Osteocyte (in vitro differentiated cells): ENCODE results near the gene SLC13A3. TPM values are rescaled to one million over a fixed set of nuclear protein-coding genes. Genes with fewer than 3 reads are reported as not detected.

Experiments
- DNase-seq: peaks from one replicate; pipeline ENCODE4 v3.0.0; 2021; ENCODE audit warnings: mixed read lengths; ENCODE audit not compliant: unreplicated experiment; ENCODE audit errors: extremely low spot score
- H3K27ac Mint-ChIP-seq: one replicate; pipeline ENCODE4 v1.8.0; 2021; ENCODE audit warnings: mild to moderate bottlenecking, mixed read lengths; ENCODE audit not compliant: unreplicated experiment
- H3K27me3 Mint-ChIP-seq: one replicate; pipeline ENCODE4 v1.8.0; 2021; ENCODE audit warnings: mixed read lengths; ENCODE audit not compliant: unreplicated experiment
- H3K36me3 Mint-ChIP-seq: one replicate; pipeline ENCODE4 v1.8.0; 2021; ENCODE audit warnings: mixed read lengths; ENCODE audit not compliant: unreplicated experiment
- H3K4me1 Mint-ChIP-seq: one replicate; pipeline ENCODE4 v1.8.0; 2021; ENCODE audit warnings: mixed read lengths; ENCODE audit not compliant: unreplicated experiment
- H3K4me3 Mint-ChIP-seq: one replicate; pipeline ENCODE4 v1.8.0; 2021; ENCODE audit warnings: mild to moderate bottlenecking, moderate library complexity, mixed read lengths; ENCODE audit not compliant: unreplicated experiment
- H3K9me3 Mint-ChIP-seq: one replicate; pipeline ENCODE4 v1.8.0; 2021; ENCODE audit warnings: mixed read lengths; ENCODE audit not compliant: unreplicated experiment
- total RNA-seq: library from RNA; stranded (reverse); gene quantifications from 2 replicates; pipeline ENCODE4 v1.2.1, GENCODE V29; 2021
- TF ChIP-seq, protein P1 (sequence below): fragments of 200-600 bp; sonication (generic); IDR thresholded peaks from 2 replicates; pipeline ENCODE4 v1.5.0; 2021; ENCODE audit warnings: antibody characterized with exemption, mild to moderate bottlenecking, moderate library complexity

The SLC13A3 gene
- total RNA-seq, 1 donor from 2014 or later = 1.8 TPM

- Mint-ChIP-seq H3K27me3 (peaks cover 8% of the 10 kb centered on the region), H3K27ac (no peak overlapping the region)
Observed at GRCh38 chr20:46640044-46640443, 11.2 kb downstream of the SLC13A3 start.

DNA sequence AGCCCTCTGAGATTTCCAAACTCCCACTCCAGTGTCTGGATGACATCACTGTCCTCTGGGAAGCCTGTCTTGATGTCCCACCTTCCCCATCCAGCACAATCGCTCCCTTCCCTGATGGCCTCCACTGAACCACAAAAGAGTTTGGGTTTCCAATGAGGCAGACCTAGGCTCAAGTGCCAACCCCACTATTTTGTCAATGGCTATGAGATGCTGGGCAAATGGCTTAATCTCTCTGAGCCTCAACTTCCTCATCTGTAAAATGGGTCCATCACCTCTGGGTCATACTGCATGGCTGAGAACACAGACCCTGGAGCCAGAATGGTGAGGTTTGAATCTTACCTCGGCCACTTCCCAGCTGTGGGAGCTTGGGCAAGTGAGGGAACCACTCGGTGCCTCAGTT, 11.7 kb downstream of the SLC13A3 start:
- Mint-ChIP-seq H3K4me1 (peaks cover 3% of the 10 kb centered on the region), H3K4me3 (no peak overlapping the region), H3K36me3 (no peaks in the 10 kb centered on the region), H3K27ac (no peak overlapping the region), H3K27me3 (peaks cover 8% of the 10 kb centered on the region), H3K9me3 (no peaks in the 10 kb centered on the region)
- TF ChIP-seq, protein P1, sequence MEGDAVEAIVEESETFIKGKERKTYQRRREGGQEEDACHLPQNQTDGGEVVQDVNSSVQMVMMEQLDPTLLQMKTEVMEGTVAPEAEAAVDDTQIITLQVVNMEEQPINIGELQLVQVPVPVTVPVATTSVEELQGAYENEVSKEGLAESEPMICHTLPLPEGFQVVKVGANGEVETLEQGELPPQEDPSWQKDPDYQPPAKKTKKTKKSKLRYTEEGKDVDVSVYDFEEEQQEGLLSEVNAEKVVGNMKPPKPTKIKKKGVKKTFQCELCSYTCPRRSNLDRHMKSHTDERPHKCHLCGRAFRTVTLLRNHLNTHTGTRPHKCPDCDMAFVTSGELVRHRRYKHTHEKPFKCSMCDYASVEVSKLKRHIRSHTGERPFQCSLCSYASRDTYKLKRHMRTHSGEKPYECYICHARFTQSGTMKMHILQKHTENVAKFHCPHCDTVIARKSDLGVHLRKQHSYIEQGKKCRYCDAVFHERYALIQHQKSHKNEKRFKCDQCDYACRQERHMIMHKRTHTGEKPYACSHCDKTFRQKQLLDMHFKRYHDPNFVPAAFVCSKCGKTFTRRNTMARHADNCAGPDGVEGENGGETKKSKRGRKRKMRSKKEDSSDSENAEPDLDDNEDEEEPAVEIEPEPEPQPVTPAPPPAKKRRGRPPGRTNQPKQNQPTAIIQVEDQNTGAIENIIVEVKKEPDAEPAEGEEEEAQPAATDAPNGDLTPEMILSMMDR = no peak
- no peak for DNase-seq

More at GRCh38 chr20:46640044-46640443, 11.2 kb downstream of the SLC13A3 start:
- peak; percentile 62 for DNase-seq
- no peak overlapping the region for H3K4me3 Mint-ChIP-seq
- H3K36me3 Mint-ChIP-seq = no peaks in the 10 kb centered on the region
- TF ChIP-seq, protein P1 = no peak
- peaks cover 3% of the 10 kb centered on the region for H3K4me1 Mint-ChIP-seq
- H3K9me3 Mint-ChIP-seq = no peaks in the 10 kb centered on the region

DNA sequence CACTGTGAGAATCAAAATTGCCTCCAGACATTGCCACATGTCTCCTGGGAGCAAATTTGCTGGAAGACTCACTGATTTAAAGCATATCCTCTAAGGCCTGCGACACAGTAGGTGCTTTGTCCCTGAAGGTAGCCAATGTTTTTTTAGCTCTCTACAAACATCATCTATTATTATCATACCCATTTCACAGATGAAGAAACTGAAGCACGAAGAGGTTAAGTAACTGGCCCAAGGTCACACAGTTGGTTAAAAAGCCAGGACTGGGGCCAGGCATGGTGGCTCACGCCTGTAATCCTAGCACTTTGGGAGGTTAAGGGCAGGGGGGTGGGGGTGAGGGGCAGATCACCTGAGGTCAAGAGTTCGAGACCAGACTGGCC, 12.4 kb downstream of the SLC13A3 start:
- peaks cover 3% of the 10 kb centered on the region for H3K4me1 Mint-ChIP-seq
- H3K36me3 Mint-ChIP-seq = no peaks in the 10 kb centered on the region
- no peaks in the 10 kb centered on the region for H3K9me3 Mint-ChIP-seq

GRCh38 chr20:46638134-46638897, 12.9 kb downstream of the SLC13A3 start:
- H3K27ac Mint-ChIP-seq = no peak overlapping the region
- H3K9me3 Mint-ChIP-seq = no peaks in the 10 kb centered on the region
- H3K27me3 Mint-ChIP-seq = peaks cover 6% of the 10 kb centered on the region
- H3K4me1 Mint-ChIP-seq = peaks cover 3% of the 10 kb centered on the region
- no peaks in the 10 kb centered on the region for H3K36me3 Mint-ChIP-seq
- no peak overlapping the region for H3K4me3 Mint-ChIP-seq
- peak; percentile 67 for DNase-seq
- TF ChIP-seq, protein P1 = no peak

More for the DNA sequence above, 12.4 kb downstream of the SLC13A3 start:
- no peak for DNase-seq
- TF ChIP-seq, protein P1 = no peak
- Mint-ChIP-seq H3K27ac (no peak overlapping the region), H3K4me3 (no peak overlapping the region), H3K27me3 (peaks cover 8% of the 10 kb centered on the region)

- Mint-ChIP-seq H3K9me3 (no peaks in the 10 kb centered on the region), H3K4me3 (no peak overlapping the region), H3K4me1 (peaks cover 3% of the 10 kb centered on the region), H3K36me3 (no peaks in the 10 kb centered on the region), H3K27me3 (peaks cover 4% of the 10 kb centered on the region), H3K27ac (no peak overlapping the region)
- DNase-seq = peak; percentile 48
- TF ChIP-seq, protein P1 = no peak
Observed at GRCh38 chr20:46637427-46638133, 13.7 kb downstream of the SLC13A3 start.
